ENCODE results near the gene FMR1NB. TPM values are rescaled to one million over a fixed set of nuclear protein-coding genes. Genes with fewer than 3 reads are reported as not detected.

The FMR1NB gene
- total RNA-seq (not detected), polyA plus RNA-seq (not detected)
- long read RNA-seq, donor 1: 0 reads
- long read RNA-seq, donor 2: 0 reads
- long read RNA-seq, donor 3: 0 reads

- ATAC-seq (no peak), DNase-seq (no peak)
- Histone ChIP-seq H3K36me3 (no peaks in the 10 kb centered on the region), H3K4me1 (no peaks in the 10 kb centered on the region), H3K27ac (no peak within 1 kb of the TSS), H3K9me3 (no peaks in the 10 kb centered on the region), H3K4me3 (no peak within 1 kb of the TSS), H3K27me3 (no peaks in the 10 kb centered on the region)
- WGBS, 4 donors: 90 to 96% (median 93%) methylated on average over 10 to 34 of the region's 35 CpGs
- TF ChIP-seq CTCF (IDR thresholded peaks at IDR 0.05) (no peak), POLR2A (IDR thresholded peaks at IDR 0.05) (no peak)
- intact Hi-C loops (cut with DNase I): no loop called here
These were observed at the start of gene FMR1NB for GRCh38 chrX:147981038-147981752. TSS of gene FMR1NB (plus strand) at chrX:147981337. CDS start at chrX:147981403, 66 bp downstream.

GRCh38 chrX:147933815-147934214 is 47.3 kb upstream of the FMR1NB start:
- Histone ChIP-seq H3K36me3 (peaks cover 0 to 99% (median 63%) of the 10 kb centered on the region in 9 donors), H3K27me3 (no peaks in the 10 kb centered on the region), H3K9me3 (no peaks in the 10 kb centered on the region), H3K27ac (no peak overlapping the region), H3K4me3 (no peak overlapping the region), H3K4me1 (no peaks in the 10 kb centered on the region)
- WGBS, 4 donors: 81 to 98% (median 88%) methylated on average over 1 of the region's 1 CpG
- no peak for ATAC-seq
- DNase-seq: no peak
- TF ChIP-seq CTCF (IDR thresholded peaks at IDR 0.05) (no peak), POLR2A (IDR thresholded peaks at IDR 0.05) (no peak)
- intact Hi-C loops (cut with DNase I): no loop called here

- Histone ChIP-seq H3K27me3 (no peaks in the 10 kb centered on the region), H3K4me3 (no peak overlapping the region), H3K9me3 (no peaks in the 10 kb centered on the region), H3K27ac (no peak overlapping the region), H3K36me3 (peaks cover 0 to 93% (median 58%) of the 10 kb centered on the region in 9 donors), H3K4me1 (no peaks in the 10 kb centered on the region)
- TF ChIP-seq POLR2A (IDR thresholded peaks at IDR 0.05): no peak
- no peak for TF ChIP-seq CTCF (IDR thresholded peaks at IDR 0.05)
- ATAC-seq: no peak
- intact Hi-C loops (cut with DNase I): no loop called here
- DNase-seq: no peak
- WGBS, 4 donors: 65 to 100% (median 83%) methylated on average over 3 of the region's 3 CpGs
These were observed 45.9 kb upstream of the FMR1NB start for GRCh38 chrX:147935156-147935758.

GRCh38 chrX:147945286-147945685 is 35.9 kb upstream of the FMR1NB start:
- H3K36me3 ChIP-seq: peaks cover 0 to 97% (median 73%) of the 10 kb centered on the region in 9 donors
- H3K9me3 ChIP-seq: no peaks in the 10 kb centered on the region

More at GRCh38 chrX:147945286-147945685, 35.9 kb upstream of the FMR1NB start:
- Histone ChIP-seq H3K4me1 (no peaks in the 10 kb centered on the region), H3K27ac (no peak overlapping the region), H3K4me3 (no peak overlapping the region), H3K27me3 (no peaks in the 10 kb centered on the region)
- WGBS, 4 donors: 93 to 94% (median 94%) methylated on average over 5 of the region's 5 CpGs
- TF ChIP-seq CTCF (IDR thresholded peaks at IDR 0.05) (no peak), POLR2A (IDR thresholded peaks at IDR 0.05) (no peak)
- intact Hi-C loops (cut with DNase I): no loop called here
- ATAC-seq (no peak), DNase-seq (no peak)
